Measurements from ENCODE around the gene FNDC3A.

FNDC3A gene

DNA sequence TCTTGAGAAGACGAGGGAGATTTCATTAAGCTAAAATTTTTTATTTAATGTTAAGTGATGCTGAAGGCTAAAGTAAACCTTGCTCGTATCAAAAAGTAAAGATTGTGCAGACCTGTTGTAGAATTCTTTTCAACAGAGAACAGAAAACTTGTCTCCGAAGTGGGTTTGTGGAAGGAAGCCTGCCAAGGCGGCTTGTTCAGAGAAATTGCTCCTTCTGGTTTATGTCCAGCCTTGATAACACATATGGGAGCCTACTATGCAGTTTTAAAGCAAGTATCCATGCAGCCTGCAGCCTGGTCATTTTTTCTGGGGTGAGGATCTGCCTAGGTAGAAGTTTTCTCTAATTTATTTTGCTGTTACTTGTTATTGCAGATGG is 245.9 kb downstream of the FNDC3A start:
- Histone ChIP-seq H3K36me3 (ENCODE audit: control insufficient read depth, insufficient read depth, low read length, severe bottlenecking) (no peaks in the 10 kb centered on the region), H3K9ac (ENCODE audit: low read length) (no peak overlapping the region), H3K4me3 (ENCODE audit: low read length) (no peak overlapping the region), H3K27me3 (replicated peaks; ENCODE audit: control insufficient read depth, insufficient read depth, low read length) (peaks cover 67% of the 10 kb centered on the region), H3K9me3 (ENCODE audit: control insufficient read depth, low read length) (no peaks in the 10 kb centered on the region), H3K4me1 (ENCODE audit: control insufficient read depth, insufficient read depth, low read length) (peaks cover 6% of the 10 kb centered on the region)
- DNase-seq (ENCODE audit: low read depth) = no peak

GRCh38 chr13:49225223-49226042 is 249.7 kb downstream of the FNDC3A start:
- Histone ChIP-seq H3K27me3 (replicated peaks; ENCODE audit: control insufficient read depth, insufficient read depth, low read length) (peaks cover 37% of the 10 kb centered on the region), H3K4me1 (ENCODE audit: control insufficient read depth, insufficient read depth, low read length) (peaks cover 6% of the 10 kb centered on the region), H3K4me3 (ENCODE audit: low read length) (no peak overlapping the region), H3K36me3 (ENCODE audit: control insufficient read depth, insufficient read depth, low read length, severe bottlenecking) (no peaks in the 10 kb centered on the region), H3K9ac (ENCODE audit: low read length) (no peak overlapping the region), H3K9me3 (ENCODE audit: control insufficient read depth, low read length) (no peaks in the 10 kb centered on the region)
- DNase-seq (ENCODE audit: low read depth) = no peak

GRCh38 chr13:49226613-49227012 is 250.9 kb downstream of the FNDC3A start:
- no peaks in the 10 kb centered on the region for H3K9me3 ChIP-seq (ENCODE audit: control insufficient read depth, low read length)

DNA sequence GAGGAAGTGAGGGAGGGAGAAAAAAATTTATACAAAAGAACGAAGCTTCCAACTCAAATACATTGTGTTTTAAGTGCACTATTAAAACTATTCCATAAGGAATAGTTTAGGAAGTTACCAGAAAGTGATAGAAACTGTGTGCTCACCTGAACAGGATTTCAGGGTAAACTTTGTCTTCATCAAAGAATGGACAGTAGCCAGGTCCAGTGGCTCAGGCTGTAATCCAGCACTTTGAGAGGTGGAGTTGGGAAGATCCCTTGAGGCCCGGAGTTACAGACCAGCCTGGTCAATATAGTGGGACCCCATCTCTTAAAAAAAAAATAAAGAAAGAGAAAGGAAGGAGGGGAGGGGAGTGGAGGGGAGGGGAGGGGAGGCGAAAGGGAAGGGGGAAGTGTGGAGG is 259.0 kb downstream of the FNDC3A start:
- no peaks in the 10 kb centered on the region for H3K9me3 ChIP-seq (ENCODE audit: control insufficient read depth, low read length)
- H3K27me3 ChIP-seq (replicated peaks; ENCODE audit: control insufficient read depth, insufficient read depth, low read length) = no peaks in the 10 kb centered on the region
- no peak overlapping the region for H3K4me3 ChIP-seq (ENCODE audit: low read length)
- no peaks in the 10 kb centered on the region for H3K4me1 ChIP-seq (ENCODE audit: control insufficient read depth, insufficient read depth, low read length)
- H3K36me3 ChIP-seq (ENCODE audit: control insufficient read depth, insufficient read depth, low read length, severe bottlenecking) = no peaks in the 10 kb centered on the region
- no peak overlapping the region for H3K9ac ChIP-seq (ENCODE audit: low read length)
- DNase-seq (ENCODE audit: low read depth) = no peak

More at GRCh38 chr13:49226613-49227012, 250.9 kb downstream of the FNDC3A start:
- Histone ChIP-seq H3K9ac (ENCODE audit: low read length) (no peak overlapping the region), H3K4me3 (ENCODE audit: low read length) (no peak overlapping the region), H3K4me1 (ENCODE audit: control insufficient read depth, insufficient read depth, low read length) (peaks cover 6% of the 10 kb centered on the region), H3K27me3 (replicated peaks; ENCODE audit: control insufficient read depth, insufficient read depth, low read length) (peaks cover 26% of the 10 kb centered on the region), H3K36me3 (ENCODE audit: control insufficient read depth, insufficient read depth, low read length, severe bottlenecking) (no peaks in the 10 kb centered on the region)
- DNase-seq (ENCODE audit: low read depth) = no peak

GRCh38 chr13:49235856-49236431 is 260.2 kb downstream of the FNDC3A start:
- H3K36me3 ChIP-seq (ENCODE audit: control insufficient read depth, insufficient read depth, low read length, severe bottlenecking) = no peaks in the 10 kb centered on the region
- H3K27me3 ChIP-seq (replicated peaks; ENCODE audit: control insufficient read depth, insufficient read depth, low read length) = no peaks in the 10 kb centered on the region
- no peaks in the 10 kb centered on the region for H3K9me3 ChIP-seq (ENCODE audit: control insufficient read depth, low read length)
- H3K9ac ChIP-seq (ENCODE audit: low read length) = no peak overlapping the region
- no peak for DNase-seq (ENCODE audit: low read depth)
- no peak overlapping the region for H3K4me3 ChIP-seq (ENCODE audit: low read length)
- no peaks in the 10 kb centered on the region for H3K4me1 ChIP-seq (ENCODE audit: control insufficient read depth, insufficient read depth, low read length)

GRCh38 chr13:49238621-49239020 is 262.9 kb downstream of the FNDC3A start:
- Histone ChIP-seq H3K27me3 (replicated peaks; ENCODE audit: control insufficient read depth, insufficient read depth, low read length) (no peaks in the 10 kb centered on the region), H3K4me1 (ENCODE audit: control insufficient read depth, insufficient read depth, low read length) (no peaks in the 10 kb centered on the region), H3K36me3 (ENCODE audit: control insufficient read depth, insufficient read depth, low read length, severe bottlenecking) (no peaks in the 10 kb centered on the region), H3K4me3 (ENCODE audit: low read length) (no peak overlapping the region), H3K9ac (ENCODE audit: low read length) (no peak overlapping the region), H3K9me3 (ENCODE audit: control insufficient read depth, low read length) (no peaks in the 10 kb centered on the region)
- DNase-seq (ENCODE audit: low read depth) = no peak

- H3K9me3 ChIP-seq (ENCODE audit: control insufficient read depth, low read length) = no peaks in the 10 kb centered on the region
- peak; percentile 65 for DNase-seq (ENCODE audit: low read depth)
- H3K27me3 ChIP-seq (replicated peaks; ENCODE audit: control insufficient read depth, insufficient read depth, low read length) = no peaks in the 10 kb centered on the region
- H3K9ac ChIP-seq (ENCODE audit: low read length) = no peak overlapping the region
- no peaks in the 10 kb centered on the region for H3K4me1 ChIP-seq (ENCODE audit: control insufficient read depth, insufficient read depth, low read length)
- H3K36me3 ChIP-seq (ENCODE audit: control insufficient read depth, insufficient read depth, low read length, severe bottlenecking) = no peaks in the 10 kb centered on the region
- no peak overlapping the region for H3K4me3 ChIP-seq (ENCODE audit: low read length)
Measured at GRCh38 chr13:49240017-49240416, 264.3 kb downstream of the FNDC3A start.

DNA sequence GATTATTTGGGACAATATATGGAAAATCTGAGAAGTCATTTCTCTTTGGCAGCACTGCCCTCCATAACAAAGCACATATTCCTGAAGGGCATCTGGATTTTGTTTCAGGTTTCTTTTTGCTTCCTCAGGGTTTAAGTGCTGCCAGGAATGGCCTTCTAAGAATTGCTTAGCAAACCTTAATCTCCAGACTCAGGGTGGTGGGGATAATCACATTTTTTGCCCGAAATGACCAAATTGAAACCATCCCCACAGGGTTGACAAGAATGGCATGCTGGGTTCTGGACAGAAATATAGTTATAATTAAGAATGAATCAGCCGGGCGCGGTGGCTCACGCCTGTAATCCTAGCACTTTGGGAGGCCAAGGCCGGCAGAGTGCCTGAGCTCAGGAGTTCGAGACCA is 265.6 kb downstream of the FNDC3A start:
- Histone ChIP-seq H3K4me1 (ENCODE audit: control insufficient read depth, insufficient read depth, low read length) (no peaks in the 10 kb centered on the region), H3K9me3 (ENCODE audit: control insufficient read depth, low read length) (no peaks in the 10 kb centered on the region), H3K36me3 (ENCODE audit: control insufficient read depth, insufficient read depth, low read length, severe bottlenecking) (no peaks in the 10 kb centered on the region), H3K27me3 (replicated peaks; ENCODE audit: control insufficient read depth, insufficient read depth, low read length) (no peaks in the 10 kb centered on the region), H3K4me3 (ENCODE audit: low read length) (no peak overlapping the region), H3K9ac (ENCODE audit: low read length) (no peak overlapping the region)
- no peak for DNase-seq (ENCODE audit: low read depth)

GRCh38 chr13:49245101-49245500 is 269.4 kb downstream of the FNDC3A start:
- Histone ChIP-seq H3K9me3 (ENCODE audit: control insufficient read depth, low read length) (no peaks in the 10 kb centered on the region), H3K27me3 (replicated peaks; ENCODE audit: control insufficient read depth, insufficient read depth, low read length) (no peaks in the 10 kb centered on the region), H3K9ac (ENCODE audit: low read length) (no peak overlapping the region)

DNA sequence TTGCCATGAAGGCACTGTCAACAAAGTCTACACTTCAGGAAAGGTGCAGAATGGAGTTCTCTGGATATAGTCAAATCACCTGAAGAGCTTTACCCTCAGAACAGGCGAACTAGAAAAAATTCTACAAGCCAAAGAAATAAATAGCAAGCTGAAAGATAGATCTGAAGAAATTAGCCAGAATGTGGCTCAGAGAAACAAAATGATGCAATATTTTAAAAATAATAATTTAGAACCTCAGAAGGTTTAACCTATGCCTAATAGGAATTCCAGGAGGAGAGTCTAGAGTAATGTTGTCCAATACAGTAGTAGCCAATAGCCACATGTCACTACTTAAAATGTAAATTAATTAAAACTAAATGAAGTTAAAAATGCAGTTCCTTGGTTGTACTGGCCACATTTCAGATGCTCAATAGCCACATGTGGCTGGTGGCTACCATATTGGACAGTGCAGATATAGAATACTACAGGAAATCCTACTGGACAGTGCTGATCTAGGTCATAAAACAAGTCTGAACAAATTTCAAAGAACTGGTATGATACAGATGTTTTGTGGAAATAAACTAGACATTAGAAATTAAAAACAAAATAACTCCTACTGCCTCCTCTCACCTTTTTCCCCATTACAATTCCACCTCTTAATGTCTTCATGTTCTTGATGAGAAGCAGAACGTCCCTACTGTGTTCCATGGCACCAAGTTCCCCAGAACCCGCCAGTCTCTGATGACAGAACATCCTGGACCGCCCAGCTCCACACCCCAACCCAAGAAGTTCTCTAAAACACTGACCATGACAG is 271.3 kb downstream of the FNDC3A start:
- Histone ChIP-seq H3K9me3 (ENCODE audit: control insufficient read depth, low read length) (no peaks in the 10 kb centered on the region), H3K36me3 (ENCODE audit: control insufficient read depth, insufficient read depth, low read length, severe bottlenecking) (peaks cover 5% of the 10 kb centered on the region), H3K4me3 (ENCODE audit: low read length) (peak overlapping the region; percentile 98), H3K9ac (ENCODE audit: low read length) (peak overlapping the region; percentile 97), H3K4me1 (ENCODE audit: control insufficient read depth, insufficient read depth, low read length) (peaks cover 14% of the 10 kb centered on the region), H3K27me3 (replicated peaks; ENCODE audit: control insufficient read depth, insufficient read depth, low read length) (no peaks in the 10 kb centered on the region)
- DNase-seq (ENCODE audit: low read depth) = no peak

More at GRCh38 chr13:49245101-49245500, 269.4 kb downstream of the FNDC3A start:
- H3K36me3 ChIP-seq (ENCODE audit: control insufficient read depth, insufficient read depth, low read length, severe bottlenecking) = no peaks in the 10 kb centered on the region
- no peak for DNase-seq (ENCODE audit: low read depth)
- H3K4me3 ChIP-seq (ENCODE audit: low read length) = no peak overlapping the region
- H3K4me1 ChIP-seq (ENCODE audit: control insufficient read depth, insufficient read depth, low read length) = peaks cover 14% of the 10 kb centered on the region
